GM12892 (cell line): ENCODE data around the gene TMEM106C.

Experiments used
- POLR2A ChIP-seq: IDR thresholded peaks from 2 replicates; pipeline ENCODE4 v1.6.1; 2011; ENCODE audit warnings: low read depth, low read length, control low read depth
- POLR2AphosphoS5 ChIP-seq: IDR thresholded peaks from 2 replicates; pipeline ENCODE4 v1.6.1; 2011; ENCODE audit warnings: low read depth, low read length, control low read depth
- TAF1 ChIP-seq: IDR thresholded peaks from 2 replicates; pipeline ENCODE4 v1.6.1; 2011; ENCODE audit warnings: low read depth, mild to moderate bottlenecking, control low read depth, low read length, borderline replicate concordance

GRCh38 chr12:47973870-47974269 lies 10.5 kb downstream of the TMEM106C start:
- TF ChIP-seq POLR2A, result no peak
- no peak for TF ChIP-seq POLR2AphosphoS5
- no peak for TF ChIP-seq TAF1
